SK-N-SH (cell line): ENCODE results near the gene FZD4. TPM values are rescaled to one million over a fixed set of nuclear protein-coding genes. Genes with fewer than 3 reads are reported as not detected.
A peak's percentile ranks its signal among the peaks of the same experiment; 100 is the strongest.

ENCODE experiments used
- CTCF ChIA-PET: fragments of 300-600, 350-600 bp; formaldehyde crosslinking; extraction: SDS; loops from one replicate; lab custom pipeline; 2021; lab: Yijun Ruan, JAX
- POLR2A ChIA-PET: fragments of 350-600 bp; sonication (Branson Sonifier 250); formaldehyde crosslinking; extraction: SDS; loops from one replicate; lab custom pipeline; 2020; ENCODE audit warnings: antibody characterized with exemption, inconsistent platforms; lab: Yijun Ruan, JAX
- DNase-seq: peaks from one replicate; pipeline ENCODE4 v3.0.0; 2012
- H2AFZ ChIP-seq: fragments of 200-600 bp; sonication (generic); 2 replicates; pipeline ENCODE4 v1.8.1; 2016; ENCODE audit warnings: antibody characterized with exemption, mild to moderate bottlenecking, low read depth
- H3F3A ChIP-seq: fragments of 200-600 bp; sonication (generic); replicated peaks from 2 replicates; pipeline ENCODE3; 2016; ENCODE audit warnings: antibody characterized with exemption, mild to moderate bottlenecking; ENCODE audit not compliant: insufficient read depth
- H3K27ac ChIP-seq, 2 experiments: fragments of 200-500 bp in 1 of 2; fragments of 200-600 bp in 1 of 2; sonication (Bioruptor generic) in 1 of 2; sonication (generic), shearing (Covaris generic) in 1 of 2; 2 replicates each; pipeline versions ENCODE4 v1.5.1 to v1.6.1; 2014 to 2016; ENCODE audit warnings: low read depth in 2 of 2, inconsistent platforms in 1 of 2, low read length in 1 of 2, mild to moderate bottlenecking in 1 of 2, mixed read lengths in 1 of 2
- H3K27me3 ChIP-seq: fragments of 200-600 bp; sonication (generic), shearing (Covaris generic); 2 replicates; pipeline ENCODE4 v1.6.1; 2016; ENCODE audit warnings: mixed run types; ENCODE audit not compliant: insufficient read depth
- H3K36me3 ChIP-seq, 2 experiments: fragments of 200-500 bp in 1 of 2; fragments of 200-600 bp in 1 of 2; sonication (Bioruptor generic) in 1 of 2; sonication (generic) in 1 of 2; replicated peaks in 1 of 2; 2 replicates each; pipeline versions ENCODE3 to v1.5.1; 2014 to 2016; ENCODE audit warnings: low read length in 1 of 2, mild to moderate bottlenecking in 1 of 2; ENCODE audit not compliant: insufficient read depth in 2 of 2, control insufficient read depth in 1 of 2
- H3K4me1 ChIP-seq, 2 experiments: fragments of 200-500 bp in 1 of 2; fragments of 200-600 bp in 1 of 2; sonication (Bioruptor generic) in 1 of 2; sonication (generic), shearing (Covaris generic) in 1 of 2; 2 replicates each; pipeline versions ENCODE4 v1.5.1 to v1.6.1; 2014 to 2016; ENCODE audit warnings: low read depth in 1 of 2, low read length in 1 of 2, mixed run types in 1 of 2; ENCODE audit not compliant: insufficient read depth in 2 of 2, control insufficient read depth in 1 of 2
- H3K4me2 ChIP-seq: fragments of 200-600 bp; sonication (generic), shearing (Covaris generic); 2 replicates; pipeline ENCODE4 v1.6.1; 2017; ENCODE audit warnings: mixed run types
- H3K4me3 ChIP-seq, 2 experiments: fragments of 200-500 bp in 1 of 2; fragments of 200-600 bp in 1 of 2; sonication (Bioruptor generic) in 1 of 2; sonication (generic), shearing (Covaris generic) in 1 of 2; 2 replicates each; pipeline versions ENCODE4 v1.5.1 to v1.8.1; 2014 to 2016; ENCODE audit warnings: low read depth in 2 of 2, inconsistent platforms in 1 of 2, low read length in 1 of 2, mild to moderate bottlenecking in 1 of 2, mixed read lengths in 1 of 2, moderate library complexity in 1 of 2
- H3K79me2 ChIP-seq: fragments of 200-600 bp; sonication (generic); 2 replicates; pipeline ENCODE4 v1.8.1; 2017; ENCODE audit warnings: mild to moderate bottlenecking; ENCODE audit not compliant: insufficient read depth
- H3K9ac ChIP-seq: fragments of 200-600 bp; sonication (generic); 2 replicates; pipeline ENCODE4 v1.6.1; 2017; ENCODE audit warnings: mixed run types
- H3K9me2 ChIP-seq: fragments of 200-600 bp; sonication (generic); 2 replicates; pipeline ENCODE4 v1.6.1; 2017; ENCODE audit warnings: mixed run types
- H3K9me3 ChIP-seq: fragments of 200-600 bp; sonication (generic); 2 replicates; pipeline ENCODE4 v1.6.1; 2017; ENCODE audit warnings: mixed run types, mild to moderate bottlenecking, moderate library complexity
- H4K20me1 ChIP-seq: fragments of 200-600 bp; sonication (generic); 2 replicates; pipeline ENCODE4 v1.6.1; 2017; ENCODE audit warnings: mild to moderate bottlenecking, mixed run types; ENCODE audit not compliant: insufficient read depth
- FOXJ3 ChIP-seq: sonication (generic); formaldehyde crosslinking; IDR thresholded peaks from 2 replicates; pipeline ENCODE4 v1.5.1; 2020; ENCODE audit warnings: mild to moderate bottlenecking, missing genetic modification reagents
- FOXM1 ChIP-seq: IDR thresholded peaks from 2 replicates; pipeline ENCODE4 v1.4.0; 2012; ENCODE audit warnings: low read depth, mild to moderate bottlenecking
- GATA2 ChIP-seq: sonication (generic); formaldehyde crosslinking; IDR thresholded peaks from 2 replicates; pipeline ENCODE4 v1.5.0; 2020; ENCODE audit warnings: mild to moderate bottlenecking, missing genetic modification reagents
- IRF3 ChIP-seq: fragments of 150-350 bp; IDR thresholded peaks from 2 replicates; pipeline ENCODE4 v1.6.1; 2016; ENCODE audit warnings: mild to moderate bottlenecking, low read depth, low read length
- JUND ChIP-seq: IDR thresholded peaks from 2 replicates; pipeline ENCODE4 v1.4.0; 2012
- MEF2A ChIP-seq: IDR thresholded peaks from 2 replicates; pipeline ENCODE4 v1.4.0; 2012; ENCODE audit warnings: low read depth, borderline replicate concordance
- MXI1 ChIP-seq: IDR thresholded peaks from 2 replicates; pipeline ENCODE4 v1.6.1; 2012; ENCODE audit warnings: mild to moderate bottlenecking, low read depth, low read length, improper control_type of control experiment
- NRF1 ChIP-seq: IDR thresholded peaks from 2 replicates; pipeline ENCODE4 v1.6.1; 2012; ENCODE audit warnings: low read depth, mild to moderate bottlenecking, low read length
- PBX3 ChIP-seq: IDR thresholded peaks from 2 replicates; pipeline ENCODE4; 2012
- POLR2AphosphoS5 ChIP-seq: IDR thresholded peaks from 2 replicates; pipeline ENCODE4 v1.6.1; 2012; ENCODE audit warnings: low read depth, low read length
- RAD21 ChIP-seq: IDR thresholded peaks from 2 replicates; pipeline ENCODE4 v1.6.1; 2012; ENCODE audit warnings: mild to moderate bottlenecking, low read length
- RFX5 ChIP-seq: IDR thresholded peaks from 2 replicates; pipeline ENCODE4 v1.6.1; 2012; ENCODE audit warnings: mild to moderate bottlenecking, improper control_type of control experiment, low read length
- RXRA ChIP-seq: IDR thresholded peaks from 2 replicates; pipeline ENCODE4 v1.4.0; 2012; ENCODE audit warnings: low read depth, mild to moderate bottlenecking, borderline replicate concordance
- SIN3A ChIP-seq: IDR thresholded peaks from 2 replicates; pipeline ENCODE4 v1.6.1; 2012; ENCODE audit warnings: low read depth, mild to moderate bottlenecking, low read length, moderate library complexity, borderline replicate concordance
- SMC3 ChIP-seq: IDR thresholded peaks from 2 replicates; pipeline ENCODE4 v1.6.1; 2012; ENCODE audit warnings: low read depth, low read length, improper control_type of control experiment
- TAF1 ChIP-seq: IDR thresholded peaks from 2 replicates; pipeline ENCODE4 v1.6.1; 2012; ENCODE audit warnings: low read depth, mild to moderate bottlenecking, low read length, moderate library complexity, borderline replicate concordance
- TCF12 ChIP-seq: IDR thresholded peaks from 2 replicates; pipeline ENCODE4 v1.4.0; 2012
- TEAD4 ChIP-seq: IDR thresholded peaks from 2 replicates; pipeline ENCODE4 v1.4.0; 2012; ENCODE audit warnings: mild to moderate bottlenecking, borderline replicate concordance; ENCODE audit not compliant: insufficient read depth
- USF1 ChIP-seq: IDR thresholded peaks from 2 replicates; pipeline ENCODE4 v1.4.0; 2012; ENCODE audit warnings: low read depth, borderline replicate concordance
- USF2 ChIP-seq: fragments of 150-350 bp; IDR thresholded peaks from 2 replicates; pipeline ENCODE4 v1.6.1; 2017; ENCODE audit warnings: antibody characterized with exemption, low read length, low read depth, borderline replicate concordance
- ZBTB33 ChIP-seq: IDR thresholded peaks from 2 replicates; pipeline ENCODE4 v1.4.0; 2012; ENCODE audit warnings: low read depth, borderline replicate concordance
- WGBS: methylation state at CpG from one replicate; pipeline ENCODE4 v1.1.6; 2017; ENCODE audit warnings: low lambda C conversion rate; 5-methylcytosine and 5-hydroxymethylcytosine counted together
- polyA plus RNA-seq, 3 experiments: library from polyadenylated mRNA; depleted of rRNA; stranded (reverse); fragments of >200 nt; gene quantifications; 2 replicates each; pipeline ENCODE4 v1.2.3, GENCODE V29; 2012

The FZD4 gene
- polyA plus RNA-seq, 1 of the 3 experiments (the other 2 are of a cell fraction), result 0.72 TPM

GRCh38 chr11:86957976-86958646 is 2.9 kb upstream of the FZD4 start:
- H3K9ac ChIP-seq, result no peak overlapping the region
- H3K79me2 ChIP-seq, result no peaks in the 10 kb centered on the region
- no peaks in the 10 kb centered on the region for H3K27me3 ChIP-seq
- CTCF ChIA-PET, result interaction anchor here (1.1 to 1.3 kb wide), 2 partner anchors 8 to 139 kb away, joined by 3 to 6 read pairs; no protein-coding TSS in a partner anchor
- peaks cover 6% of the 10 kb centered on the region for H3F3A ChIP-seq
- no peak for TF ChIP-seq FOXJ3 (CRISPR knock-in tag)
- TF ChIP-seq POLR2AphosphoS5, result no peak
- TF ChIP-seq SIN3A, result no peak
- TF ChIP-seq IRF3, result no peak
- TF ChIP-seq RFX5, result no peak
- no peak for TF ChIP-seq USF2
- TF ChIP-seq PBX3, result no peak
- no peak for TF ChIP-seq GATA2
- TF ChIP-seq NRF1, result no peak
- TF ChIP-seq RAD21, result no peak
- no peak overlapping the region for H2AFZ ChIP-seq
- no peaks in the 10 kb centered on the region for H3K36me3 ChIP-seq
- WGBS, result 73% methylated on average over 4 of the region's 4 CpGs
- no peaks in the 10 kb centered on the region for H4K20me1 ChIP-seq
- no peak overlapping the region for H3K4me3 ChIP-seq
- DNase-seq, result no peak
- no peak overlapping the region for H3K4me2 ChIP-seq
- no peaks in the 10 kb centered on the region for H3K9me2 ChIP-seq
- peaks cover 9 to 16% of the 10 kb centered on the region in 2 experiments; a peak in 2 of 4 replicates for H3K4me1 ChIP-seq
- H3K27ac ChIP-seq, result no peak overlapping the region
- no peaks in the 10 kb centered on the region for H3K9me3 ChIP-seq
- POLR2A ChIA-PET, result no interaction called here

GRCh38 chr11:86956905-86957195 is 1.7 kb upstream of the FZD4 start:
- H3K27me3 ChIP-seq, result no peaks in the 10 kb centered on the region
- H4K20me1 ChIP-seq, result no peaks in the 10 kb centered on the region
- 93% methylated on average over 2 of the region's 2 CpGs for WGBS
- ChIA-PET POLR2A (no interaction called here), CTCF (interaction anchor here (1.0 to 4.2 kb wide), 4 partner anchors 9 to 464 kb away, joined by 3 to 20 read pairs (median 4); no protein-coding TSS in a partner anchor)
- H3K9me3 ChIP-seq, result no peaks in the 10 kb centered on the region
- H3K36me3 ChIP-seq, result peaks cover 0 to 3% of the 10 kb centered on the region in 2 experiments
- H2AFZ ChIP-seq, result no peak overlapping the region
- peak overlapping the region; percentile 86; the same call in 1 of the 2 replicates for H3K4me2 ChIP-seq
- no peak overlapping the region for H3K4me3 ChIP-seq
- no peaks in the 10 kb centered on the region for H3K79me2 ChIP-seq
- no peaks in the 10 kb centered on the region for H3K9me2 ChIP-seq
- no peak overlapping the region for H3K27ac ChIP-seq
- DNase-seq, result no peak
- H3K4me1 ChIP-seq, result peaks cover 9 to 22% of the 10 kb centered on the region in 2 experiments; a peak in 2 of 4 replicates
- peaks cover 13% of the 10 kb centered on the region for H3F3A ChIP-seq
- no peak overlapping the region for H3K9ac ChIP-seq
- no peak for TF ChIP-seq SIN3A
- TF ChIP-seq TAF1, result no peak
- no peak for TF ChIP-seq RAD21
- TF ChIP-seq TCF12, result no peak
- no peak for TF ChIP-seq RXRA
- no peak for TF ChIP-seq FOXM1
- no peak for TF ChIP-seq ZBTB33
- no peak for TF ChIP-seq TEAD4
- TF ChIP-seq JUND, result no peak
- no peak for TF ChIP-seq USF1
- TF ChIP-seq PBX3, result no peak
- no peak for TF ChIP-seq MXI1
- no peak for TF ChIP-seq SMC3
- TF ChIP-seq MEF2A, result no peak
- no peak for TF ChIP-seq RFX5
